Endothelial cell of umbilical vein (primary cell): ENCODE measurements around the gene CDKN2AIP. TPM values are rescaled to one million over a fixed set of nuclear protein-coding genes. Genes with fewer than 3 reads are reported as not detected.

Experiments
- BruUV-seq: library from RNA; stranded (reverse); fragments of 400-500 nt; replicated peaks from 2 replicates; lab custom pipeline; 2021; lab: Mats Ljungman, UMichigan
- CTCF ChIA-PET: fragments of 300-600, 350-600 bp; sonication (Branson Sonifier 250); formaldehyde crosslinking; loops from one replicate; lab custom pipeline; 2021; ENCODE audit warnings: antibody characterized with exemption, inconsistent platforms; lab: Charles Lee
- POLR2A ChIA-PET: fragments of 300-600, 350-600 bp; sonication (Branson Sonifier 250); formaldehyde crosslinking; loops from one replicate; lab custom pipeline; 2021; ENCODE audit warnings: antibody characterized with exemption, inconsistent platforms; lab: Charles Lee
- DNase-seq: peaks from one replicate; pipeline ENCODE4 v3.0.0-alpha.2; 2011; ENCODE audit warnings: low read depth, low spot score
- FAIRE-seq: peaks from 2 replicates; lab custom pipeline; 2011; peaks lifted over from hg19 to GRCh38; lab: Jason Lieb, UNC
- H2AFZ ChIP-seq: 2 replicates; pipeline ENCODE4 v1.6.0; 2012; ENCODE audit warnings: low read depth, low read length, control low read depth, inconsistent platforms
- H3K27ac ChIP-seq: 2 replicates; pipeline ENCODE4 v1.5.1; 2011; ENCODE audit warnings: low read depth, mild to moderate bottlenecking, control low read depth, low read length, moderate library complexity; ENCODE audit not compliant: insufficient read depth
- H3K27me3 ChIP-seq, 2 experiments: 2 replicates each; pipeline versions ENCODE4 v1.6.0 to v1.6.1; 2011; ENCODE audit warnings: low read length in 2 of 2, mixed read lengths in 1 of 2; ENCODE audit not compliant: control insufficient read depth in 2 of 2, insufficient read depth in 2 of 2
- H3K36me3 ChIP-seq, 2 experiments: 2 replicates in 1 of 2; 3 replicates in 1 of 2; pipeline ENCODE4 v1.5.1; 2011; ENCODE audit warnings: low read length in 2 of 2, mild to moderate bottlenecking in 1 of 2, moderate library complexity in 1 of 2; ENCODE audit not compliant: control insufficient read depth in 2 of 2, insufficient read depth in 2 of 2; ENCODE audit errors: extremely low read depth in 1 of 2
- H3K4me1 ChIP-seq: 3 replicates; pipeline ENCODE4 v1.5.1; 2011; ENCODE audit warnings: mild to moderate bottlenecking, low read length; ENCODE audit not compliant: control insufficient read depth, insufficient read depth; ENCODE audit errors: extremely low read depth
- H3K4me2 ChIP-seq: 2 replicates; pipeline ENCODE4 v1.6.1; 2011; ENCODE audit warnings: low read length, control low read depth, mixed read lengths; ENCODE audit not compliant: insufficient read depth
- H3K4me3 ChIP-seq, 3 experiments: fragments of 200-600 bp in 1 of 3; sonication (generic), shearing (Covaris generic) in 1 of 3; replicated peaks in 1 of 3; 2 replicates each; pipeline ENCODE4 v1.5.1; 2011 to 2016; ENCODE audit warnings: control low read depth in 3 of 3, low read length in 3 of 3, mild to moderate bottlenecking in 2 of 3, inconsistent platforms in 1 of 3, low read depth in 1 of 3, moderate library complexity in 1 of 3; ENCODE audit not compliant: insufficient read depth in 1 of 3
- H3K79me2 ChIP-seq: 2 replicates; pipeline ENCODE4 v1.6.0; 2012; ENCODE audit warnings: low read length, inconsistent platforms; ENCODE audit not compliant: control insufficient read depth, insufficient read depth
- H3K9ac ChIP-seq: replicated peaks from 2 replicates; pipeline ENCODE3; 2011; ENCODE audit warnings: low read length, control low read depth; ENCODE audit not compliant: insufficient read depth; ENCODE audit errors: extremely low read depth
- H3K9me1 ChIP-seq: replicated peaks from 3 replicates; pipeline ENCODE4 v1.6.0; 2011; ENCODE audit warnings: mild to moderate bottlenecking, low read length; ENCODE audit not compliant: control insufficient read depth, insufficient read depth; ENCODE audit errors: extremely low read depth
- H3K9me3 ChIP-seq: replicated peaks from 2 replicates; pipeline ENCODE4 v1.5.1; 2012; ENCODE audit warnings: low read length, inconsistent platforms; ENCODE audit not compliant: control insufficient read depth, insufficient read depth
- H4K20me1 ChIP-seq: replicated peaks from 2 replicates; pipeline ENCODE3; 2011; ENCODE audit warnings: mild to moderate bottlenecking, low read length; ENCODE audit not compliant: control insufficient read depth, insufficient read depth; ENCODE audit errors: extremely low read depth
- CTCF ChIP-seq, 2 donors: IDR thresholded peaks; 1 replicate in 1 of 2; 2 replicates in 1 of 2; pipeline ENCODE4 v1.5.1; 2011; ENCODE audit warnings: low read length in 2 of 2, mild to moderate bottlenecking in 2 of 2, moderate library complexity in 2 of 2, control low read depth in 1 of 2, inconsistent platforms in 1 of 2, low read depth in 1 of 2; ENCODE audit not compliant: insufficient read depth in 1 of 2; ENCODE audit errors: extremely low read depth in 1 of 2
- EZH2 ChIP-seq: IDR thresholded peaks from 2 replicates; pipeline ENCODE4 v1.6.1; 2012; ENCODE audit warnings: borderline replicate concordance, low read depth, mild to moderate bottlenecking, moderate library complexity, low read length, inconsistent platforms; ENCODE audit not compliant: severe bottlenecking
- FOS ChIP-seq: IDR thresholded peaks from 2 replicates; pipeline ENCODE4 v1.6.1; 2011; ENCODE audit warnings: mild to moderate bottlenecking, low read length, moderate library complexity, borderline replicate concordance; ENCODE audit not compliant: insufficient read depth
- GATA2 ChIP-seq: IDR thresholded peaks from 2 replicates; pipeline ENCODE4 v1.7.0; 2011; ENCODE audit warnings: low read depth, mild to moderate bottlenecking, moderate library complexity, mixed read lengths, low read length; ENCODE audit not compliant: insufficient read length, insufficient read depth
- JUN ChIP-seq: IDR thresholded peaks from 2 replicates; pipeline ENCODE4 v1.6.1; 2011; ENCODE audit warnings: borderline replicate concordance, low read depth; ENCODE audit not compliant: insufficient read length, insufficient read depth
- MAX ChIP-seq: IDR thresholded peaks from 2 replicates; pipeline ENCODE4 v1.6.1; 2011; ENCODE audit not compliant: insufficient read depth, insufficient read length
- MYC ChIP-seq: IDR thresholded peaks from one replicate; pipeline ENCODE4 v1.6.1; 2011; ENCODE audit warnings: mild to moderate bottlenecking, low read depth, low read length
- POLR2A ChIP-seq: IDR thresholded peaks from 2 replicates; pipeline ENCODE4 v1.6.1; 2012; ENCODE audit warnings: low read depth, mild to moderate bottlenecking, control low read depth, low read length
- POLR2AphosphoS5 ChIP-seq: IDR thresholded peaks from 2 replicates; pipeline ENCODE4 v1.6.1; 2012; ENCODE audit warnings: low read depth, mild to moderate bottlenecking, control low read depth, low read length, moderate library complexity; ENCODE audit not compliant: insufficient read depth
- dilution Hi-C: fragments of 300-500 bp; cut with MboI; formaldehyde crosslinking; loops from one replicate; pipeline ENCODE4 v1.15.0; 2019; ENCODE audit warnings: low sequenced_read_pairs; ENCODE audit not compliant: extremely low pct_ligation_motif_present
- intact Hi-C: fragments of 100-400 bp; cut with micrococcal nuclease; formaldehyde crosslinking; loops from one replicate; pipeline ENCODE4 v1.10.0; 2022
- polyA plus RNA-seq, 4 experiments: library from polyadenylated mRNA; depleted of rRNA in 3 of 4; stranded (reverse) in 3 of 4; unstranded in 1 of 4; fragments of >200 nt; gene quantifications; 2 replicates each; pipeline versions ENCODE4 v1.2.1 to v1.2.3, GENCODE V29; 2011 to 2012; ENCODE audit warnings: missing spikeins in 1 of 4
- total RNA-seq: library from RNA; stranded (reverse); gene quantifications from 2 replicates; pipeline ENCODE4 v1.2.3, GENCODE V29; 2021

Gene CDKN2AIP
- total and polyA plus RNA-seq, 2 donors (not counting 3 experiments of a cell fraction or from before 2014, with no cell fraction given): 5.1 to 12.8 TPM

GRCh38 chr4:183450108-183450507, 5.7 kb downstream of the CDKN2AIP start:
- Histone ChIP-seq H3K9me3 (no peaks in the 10 kb centered on the region), H3K4me2 (no peak overlapping the region), H3K36me3 (peaks cover 8 to 25% of the 10 kb centered on the region in 2 experiments), H3K79me2 (peaks cover 27% of the 10 kb centered on the region), H3K9me1 (no peaks in the 10 kb centered on the region), H3K9ac (no peak overlapping the region), H3K4me1 (peaks cover 13% of the 10 kb centered on the region), H3K4me3 (no peak overlapping the region), H3K27ac (no peak overlapping the region), H2AFZ (no peak overlapping the region), H3K27me3 (no peaks in the 10 kb centered on the region), H4K20me1 (no peaks in the 10 kb centered on the region)
- no peak for FAIRE-seq
- ChIA-PET CTCF (interaction anchor here (1.2 kb wide), 1 partner anchor 56 kb away, joined by 3 read pairs; no protein-coding TSS in a partner anchor), POLR2A (no interaction called here)
- intact Hi-C loops (no loop called here), dilution Hi-C loops (no loop called here)
- BruUV-seq: no TSS peak
- DNase-seq: no peak
- no peak for TF ChIP-seq JUN
- no peak for TF ChIP-seq MYC
- no peak for TF ChIP-seq POLR2AphosphoS5
- TF ChIP-seq GATA2: no peak
- no peak for TF ChIP-seq MAX
- TF ChIP-seq CTCF (IDR thresholded peaks at IDR 0.05; ENCODE audit: extremely low read depth in 1 of 2, insufficient read depth in 1 of 2, low read depth in 1 of 2, low read length in 2 of 2): no peak
- TF ChIP-seq EZH2: no peak
- no peak for TF ChIP-seq FOS
- TF ChIP-seq POLR2A: no peak
